Measurements from ENCODE around the gene SLC16A13.

The SLC16A13 gene

GRCh38 chr17:7016886-7017826, 18.7 kb upstream of the SLC16A13 start:
- peaks cover 0 to 21% (median 7%) of the 10 kb centered on the region in 11 experiments; a peak in 9 of 22 replicates for H3K36me3 ChIP-seq
- no peak for TF ChIP-seq Cebpa-rat (IDR thresholded peaks at IDR 0.05)
- peaks cover 2 to 15% (median 8%) of the 10 kb centered on the region in 11 experiments; a peak in 21 of 22 replicates for H3K27me3 ChIP-seq
- peak overlapping the region in 10 of 11 experiments; percentile 1 to 99 (median 96); a peak in 18 of 22 replicates for H3K9ac ChIP-seq
- no peaks in the 10 kb centered on the region for H4K20me1 ChIP-seq
- peak overlapping the region in 9 of 11 experiments; percentile 26 to 100 (median 99); a peak in 16 of 22 replicates for H3K27ac ChIP-seq
- peak overlapping the region; percentile 91 to 99 (median 95) for H3K4me2 ChIP-seq
- peaks cover 56 to 79% (median 74%) of the 10 kb centered on the region in 10 experiments for H3K4me1 ChIP-seq
- H3K4me3 ChIP-seq = peak overlapping the region in 1 of 10 experiments; percentile 1; a peak in 2 of 20 replicates
- H3K9me3 ChIP-seq (replicated peaks in 1 of 11) = no peaks in the 10 kb centered on the region

GRCh38 chr17:7017827-7018200, 18.0 kb upstream of the SLC16A13 start:
- Histone ChIP-seq H3K9me3 (replicated peaks in 1 of 11) (no peaks in the 10 kb centered on the region), H3K4me3 (no peak overlapping the region; a peak in 1 of 20 replicates), H3K36me3 (peaks cover 0 to 21% (median 7%) of the 10 kb centered on the region in 11 experiments; a peak in 9 of 22 replicates), H3K27me3 (peaks cover 8 to 21% (median 14%) of the 10 kb centered on the region in 11 experiments), H3K9ac (peak overlapping the region in 10 of 11 experiments; percentile 1 to 99 (median 46); a peak in 16 of 22 replicates), H3K4me1 (peaks cover 63 to 85% (median 81%) of the 10 kb centered on the region in 10 experiments), H3K4me2 (peak overlapping the region; percentile 91 to 99 (median 95)), H4K20me1 (no peaks in the 10 kb centered on the region), H3K27ac (peak overlapping the region in 9 of 11 experiments; percentile 26 to 100 (median 98); a peak in 17 of 22 replicates)
- no peak for TF ChIP-seq Cebpa-rat (IDR thresholded peaks at IDR 0.05)

GRCh38 chr17:7018331-7018964, 17.4 kb upstream of the SLC16A13 start:
- Histone ChIP-seq H3K27me3 (peaks cover 15 to 28% (median 21%) of the 10 kb centered on the region in 11 experiments), H3K36me3 (peaks cover 0 to 21% (median 7%) of the 10 kb centered on the region in 11 experiments; a peak in 9 of 22 replicates), H3K4me3 (no peak overlapping the region), H3K27ac (peak overlapping the region in 8 of 11 experiments; percentile 51 to 100 (median 98); a peak in 16 of 22 replicates), H3K4me2 (peak overlapping the region; percentile 91 to 99 (median 95)), H3K9ac (peak overlapping the region in 6 of 11 experiments; percentile 37 to 98 (median 44); a peak in 7 of 22 replicates), H3K9me3 (replicated peaks in 1 of 11) (peaks cover 0 to 5% (median 0%) of the 10 kb centered on the region in 11 experiments; a peak in 6 of 22 replicates), H4K20me1 (no peaks in the 10 kb centered on the region), H3K4me1 (peaks cover 64 to 90% (median 84%) of the 10 kb centered on the region in 10 experiments)
- TF ChIP-seq Cebpa-rat (IDR thresholded peaks at IDR 0.05) = no peak

GRCh38 chr17:7019367-7019766, 16.4 kb upstream of the SLC16A13 start:
- peaks cover 0 to 11% (median 0%) of the 10 kb centered on the region in 11 experiments; a peak in 7 of 22 replicates for H3K9me3 ChIP-seq (replicated peaks in 1 of 11)
- H3K9ac ChIP-seq = peak overlapping the region in 3 of 11 experiments; percentile 24 to 51 (median 31); a peak in 3 of 22 replicates
- H3K27ac ChIP-seq = peak overlapping the region in 7 of 11 experiments; percentile 17 to 99 (median 37); a peak in 10 of 22 replicates
- H4K20me1 ChIP-seq = no peaks in the 10 kb centered on the region
- H3K4me2 ChIP-seq = peak overlapping the region; percentile 36 to 80 (median 59); a peak in 19 of 22 replicates
- peaks cover 23 to 37% (median 30%) of the 10 kb centered on the region in 11 experiments for H3K27me3 ChIP-seq
- H3K4me3 ChIP-seq = no peak overlapping the region
- no peak for TF ChIP-seq Cebpa-rat (IDR thresholded peaks at IDR 0.05)
- peaks cover 64 to 89% (median 80%) of the 10 kb centered on the region in 10 experiments for H3K4me1 ChIP-seq
- H3K36me3 ChIP-seq = peaks cover 0 to 14% (median 0%) of the 10 kb centered on the region in 11 experiments; a peak in 5 of 22 replicates

GRCh38 chr17:7019839-7020519, 15.8 kb upstream of the SLC16A13 start:
- TF ChIP-seq Cebpa-rat (IDR thresholded peaks at IDR 0.05) = no peak
- Histone ChIP-seq H3K9ac (peak overlapping the region in 3 of 11 experiments; percentile 24 to 51 (median 31); a peak in 4 of 22 replicates), H3K4me1 (peaks cover 64 to 94% (median 82%) of the 10 kb centered on the region in 10 experiments), H3K4me3 (no peak overlapping the region), H3K27me3 (peaks cover 23 to 38% (median 31%) of the 10 kb centered on the region in 11 experiments), H3K4me2 (peak overlapping the region; percentile 36 to 80 (median 59)), H3K36me3 (peaks cover 0 to 14% (median 6%) of the 10 kb centered on the region in 11 experiments; a peak in 7 of 22 replicates), H3K27ac (peak overlapping the region in 8 of 11 experiments; percentile 11 to 99 (median 34); a peak in 10 of 22 replicates), H4K20me1 (no peaks in the 10 kb centered on the region), H3K9me3 (replicated peaks in 1 of 11) (peaks cover 0 to 11% (median 0%) of the 10 kb centered on the region in 11 experiments; a peak in 7 of 22 replicates)

GRCh38 chr17:7020894-7021664, 14.7 kb upstream of the SLC16A13 start:
- peak overlapping the region in 10 of 11 experiments; percentile 47 to 83 (median 68); a peak in 14 of 22 replicates for H3K9ac ChIP-seq
- peak overlapping the region in 3 of 10 experiments; percentile 42 to 50 (median 43); a peak in 2 of 20 replicates for H3K4me3 ChIP-seq
- H3K27ac ChIP-seq = peak overlapping the region in 8 of 11 experiments; percentile 36 to 88 (median 77); a peak in 13 of 22 replicates
- peaks cover 23 to 38% (median 31%) of the 10 kb centered on the region in 11 experiments for H3K27me3 ChIP-seq
- H3K4me2 ChIP-seq = peak overlapping the region; percentile 54 to 88 (median 76)
- H3K36me3 ChIP-seq = peaks cover 0 to 14% (median 6%) of the 10 kb centered on the region in 11 experiments; a peak in 7 of 22 replicates
- peaks cover 0 to 11% (median 0%) of the 10 kb centered on the region in 11 experiments; a peak in 7 of 22 replicates for H3K9me3 ChIP-seq (replicated peaks in 1 of 11)
- TF ChIP-seq Cebpa-rat (IDR thresholded peaks at IDR 0.05) = no peak
- peaks cover 56 to 85% (median 71%) of the 10 kb centered on the region in 10 experiments for H3K4me1 ChIP-seq
- no peaks in the 10 kb centered on the region for H4K20me1 ChIP-seq
